H1 (cell line): Measurements from ENCODE around the gene ABI3BP. TPM values are rescaled to one million over a fixed set of nuclear protein-coding genes. Genes with fewer than 3 reads are reported as not detected.

Experiments used
- CTCF ChIA-PET: fragments of 300-600 bp; sonication (Branson Sonifier 250); formaldehyde crosslinking; loops from one replicate; lab custom pipeline; 2021; ENCODE audit not compliant: partially characterized antibody; lab: Charles Lee
- POLR2A ChIA-PET: fragments of 300-600 bp; sonication (Branson Sonifier 250); formaldehyde crosslinking; loops from one replicate; lab custom pipeline; 2021; ENCODE audit warnings: inconsistent platforms; ENCODE audit not compliant: partially characterized antibody; lab: Charles Lee
- DNase-seq, 2 experiments: peaks; one replicate each; pipeline versions ENCODE4 v3.0.0 to v3.0.0-alpha.2; 2010 to 2022; ENCODE audit warnings: low spot score in 2 of 2, low read depth in 1 of 2, mixed read lengths in 1 of 2
- FAIRE-seq: peaks from 2 replicates; lab custom pipeline; 2011; peaks lifted over from hg19 to GRCh38; lab: Jason Lieb, UNC
- H2AFZ ChIP-seq: 2 replicates; pipeline ENCODE4 v1.8.1; 2012; ENCODE audit warnings: low read length, inconsistent platforms
- H2AK5ac ChIP-seq: 2 replicates; pipeline ENCODE4 v1.6.1; 2013; ENCODE audit warnings: low read depth, low read length
- H2BK120ac ChIP-seq: replicated peaks from 2 replicates; pipeline ENCODE3; 2013; ENCODE audit warnings: low read depth, low read length, inconsistent platforms
- H2BK12ac ChIP-seq: 2 replicates; pipeline ENCODE4 v1.6.1; 2013; ENCODE audit warnings: low read depth, low read length
- H2BK15ac ChIP-seq: 2 replicates; pipeline ENCODE4 v1.6.1; 2013; ENCODE audit warnings: low read length
- H2BK20ac ChIP-seq: 2 replicates; pipeline ENCODE4 v1.6.1; 2013; ENCODE audit warnings: low read length
- H2BK5ac ChIP-seq: 2 replicates; pipeline ENCODE4 v1.6.1; 2013; ENCODE audit warnings: low read depth, low read length
- H3K14ac ChIP-seq: 2 replicates; pipeline ENCODE4 v1.6.1; 2013; ENCODE audit warnings: inconsistent platforms; ENCODE audit not compliant: insufficient read length
- H3K18ac ChIP-seq: 2 replicates; pipeline ENCODE4 v1.6.1; 2013; ENCODE audit warnings: low read length; ENCODE audit errors: extremely low read depth
- H3K23ac ChIP-seq: 2 replicates; pipeline ENCODE4 v1.6.1; 2013; ENCODE audit warnings: inconsistent platforms; ENCODE audit not compliant: insufficient read length
- H3K23me2 ChIP-seq: 2 replicates; pipeline ENCODE4 v1.6.1; 2013; ENCODE audit warnings: low read depth, low read length
- H3K27ac ChIP-seq: 2 replicates; pipeline ENCODE4 v1.6.1; 2011; ENCODE audit warnings: low read depth, low read length, inconsistent platforms
- H3K27me3 ChIP-seq, 4 experiments: replicated peaks in 1 of 4; 1 replicate in 1 of 4; 2 replicates in 3 of 4; pipeline versions ENCODE4 v1.6.1 to v1.8.1; 2011 to 2013; ENCODE audit warnings: low read length in 3 of 4, mild to moderate bottlenecking in 3 of 4, inconsistent platforms in 2 of 4, mixed read lengths in 2 of 4, moderate library complexity in 1 of 4; ENCODE audit not compliant: control insufficient read depth in 3 of 4, insufficient read depth in 3 of 4; ENCODE audit errors: extremely low read depth in 1 of 4
- H3K36me3 ChIP-seq, 4 experiments: 2 replicates each; pipeline versions ENCODE4 v1.6.1 to v1.8.1; 2011 to 2013; ENCODE audit warnings: mild to moderate bottlenecking in 4 of 4, low read length in 3 of 4, moderate library complexity in 2 of 4, control low read depth in 1 of 4, inconsistent platforms in 1 of 4; ENCODE audit not compliant: insufficient read depth in 4 of 4, control insufficient read depth in 2 of 4
- H3K4ac ChIP-seq: replicated peaks from 2 replicates; pipeline ENCODE3; 2013; ENCODE audit warnings: low read length, low read depth, mixed read lengths, inconsistent platforms; ENCODE audit not compliant: insufficient read length
- H3K4me1 ChIP-seq, 4 experiments: replicated peaks in 1 of 4; 1 replicate in 1 of 4; 2 replicates in 3 of 4; pipeline versions ENCODE4 v1.6.1 to v1.8.1; 2011 to 2013; ENCODE audit warnings: low read length in 3 of 4, inconsistent platforms in 2 of 4, mixed read lengths in 1 of 4; ENCODE audit not compliant: insufficient read depth in 4 of 4, control insufficient read depth in 3 of 4
- H3K4me2 ChIP-seq, 2 experiments: 2 replicates each; pipeline versions ENCODE4 v1.6.1 to v1.8.1; 2011 to 2013; ENCODE audit warnings: low read depth in 2 of 2, low read length in 2 of 2, control low read depth in 1 of 2, inconsistent platforms in 1 of 2, mild to moderate bottlenecking in 1 of 2; ENCODE audit not compliant: insufficient read depth in 1 of 2
- H3K4me3 ChIP-seq, 4 experiments: fragments of 200-600, 300-600 bp in 1 of 4; sonication (generic), shearing (Covaris generic), sonication (Bioruptor Twin) in 1 of 4; 2 replicates each; pipeline versions ENCODE4 v1.5.1 to v1.8.1; 2011 to 2016; ENCODE audit warnings: low read length in 4 of 4, low read depth in 3 of 4, control low read depth in 2 of 4, inconsistent platforms in 2 of 4, mild to moderate bottlenecking in 2 of 4, mixed read lengths in 1 of 4, moderate library complexity in 1 of 4; ENCODE audit not compliant: insufficient read depth in 2 of 4; ENCODE audit errors: extremely low read depth in 1 of 4
- H3K56ac ChIP-seq: replicated peaks from 2 replicates; pipeline ENCODE3; 2013; ENCODE audit warnings: low read depth, mild to moderate bottlenecking, mixed read lengths, low read length, inconsistent platforms; ENCODE audit not compliant: insufficient read length
- H3K79me1 ChIP-seq: 2 replicates; pipeline ENCODE4 v1.6.1; 2013; ENCODE audit warnings: low read depth, low read length, control low read depth
- H3K79me2 ChIP-seq, 2 experiments: 2 replicates each; pipeline versions ENCODE4 v1.6.1 to v1.8.1; 2012 to 2013; ENCODE audit warnings: low read length in 2 of 2, mild to moderate bottlenecking in 2 of 2, inconsistent platforms in 1 of 2; ENCODE audit not compliant: insufficient read depth in 2 of 2, control insufficient read depth in 1 of 2
- H3K9ac ChIP-seq, 4 experiments: replicated peaks in 1 of 4; 1 replicate in 1 of 4; 2 replicates in 3 of 4; pipeline versions ENCODE4 v1.6.1 to v1.8.1; 2011 to 2013; ENCODE audit warnings: low read depth in 3 of 4, low read length in 3 of 4, control low read depth in 2 of 4, mild to moderate bottlenecking in 2 of 4, moderate library complexity in 2 of 4, inconsistent platforms in 1 of 4; ENCODE audit errors: extremely low read depth in 1 of 4
- H3K9me3 ChIP-seq, 2 experiments: 2 replicates each; pipeline versions ENCODE4 v1.6.1 to v1.8.1; 2012 to 2013; ENCODE audit warnings: mild to moderate bottlenecking in 2 of 2, moderate library complexity in 2 of 2, control low read depth in 1 of 2, inconsistent platforms in 1 of 2, low read depth in 1 of 2, low read length in 1 of 2, mixed read lengths in 1 of 2; ENCODE audit not compliant: insufficient read depth in 2 of 2
- H4K20me1 ChIP-seq, 2 experiments: replicated peaks in 1 of 2; 2 replicates each; pipeline versions ENCODE3 to v1.8.1; 2011 to 2013; ENCODE audit warnings: inconsistent platforms in 2 of 2, low read length in 2 of 2, mild to moderate bottlenecking in 1 of 2; ENCODE audit not compliant: insufficient read depth in 2 of 2, control insufficient read depth in 1 of 2
- H4K5ac ChIP-seq: 2 replicates; pipeline ENCODE4 v1.6.1; 2013; ENCODE audit warnings: low read length, low read depth, mixed read lengths, inconsistent platforms; ENCODE audit not compliant: insufficient read length
- H4K8ac ChIP-seq: 2 replicates; pipeline ENCODE4 v1.8.0; 2013; ENCODE audit warnings: mild to moderate bottlenecking, moderate library complexity, low read length, inconsistent platforms; ENCODE audit not compliant: insufficient read depth; ENCODE audit errors: extremely low read depth
- H4K91ac ChIP-seq: replicated peaks from 2 replicates; pipeline ENCODE3; 2013; ENCODE audit warnings: low read length, mixed read lengths, inconsistent platforms; ENCODE audit not compliant: insufficient read length
- GABPA ChIP-seq: IDR thresholded peaks from 2 replicates; pipeline ENCODE4 v1.6.1; 2011; ENCODE audit warnings: mild to moderate bottlenecking, low read length, moderate library complexity, borderline replicate concordance; ENCODE audit not compliant: insufficient read depth
- NANOG ChIP-seq: IDR thresholded peaks from 2 replicates; pipeline ENCODE4 v1.6.1; 2011; ENCODE audit warnings: low read length, low read depth, mild to moderate bottlenecking, inconsistent platforms; ENCODE audit not compliant: insufficient read depth, poor library complexity, severe bottlenecking
- WGBS, 2 experiments: shearing (Covaris generic) in 1 of 2; methylation state at CpG; one replicate each; pipeline versions ENCODE4 v1.1.6 to v1.1.7; 2013 to 2015; ENCODE audit warnings: low lambda C conversion rate in 2 of 2, mixed read lengths in 2 of 2, inconsistent platforms in 1 of 2, low coverage in 1 of 2, missing lambda C conversion rate in 1 of 2; ENCODE audit not compliant: insufficient replicate concordance in 2 of 2, insufficient coverage in 1 of 2, insufficient read length in 1 of 2; ENCODE audit errors: extremely low coverage in 1 of 2, missing lambda C conversion rate in 1 of 2; 5-methylcytosine and 5-hydroxymethylcytosine counted together
- polyA plus RNA-seq, 7 experiments: library from polyadenylated mRNA; depleted of rRNA in 3 of 7; stranded (reverse) in 5 of 7; unstranded in 2 of 7; fragments of >200 nt in 5 of 7; fragments of 200-250 nt in 2 of 7; gene quantifications; 1 replicate in 5 of 7; 2 replicates in 1 of 7; 4 replicates in 1 of 7; pipeline versions ENCODE4 v1.2.1 to v1.2.3, GENCODE V29; 2011 to 2013; ENCODE audit warnings: missing spikeins in 2 of 7, mixed read lengths in 2 of 7
- total RNA-seq: library from RNA; stranded (reverse); fragmentation: NEBNext Ultra II Directional; extraction: Animal tissue kit (Norgen Biotek cat#: 25700); gene quantifications from 2 replicates; pipeline ENCODE4 v1.2.1, GENCODE V29; 2021

The ABI3BP gene
- total and polyA plus RNA-seq, 2 of the 8 experiments (the other 6 are each of a cell fraction or from before 2014, with no cell fraction given), result 0.08 to 0.32 TPM

GRCh38 chr3:100720426-100720825 is 272.8 kb downstream of the ABI3BP start:
- H3K36me3 ChIP-seq, result peaks cover 0 to 42% (median 6%) of the 10 kb centered on the region in 4 experiments; a peak in 4 of 8 replicates
- H3K79me1 ChIP-seq, result peaks cover 2% of the 10 kb centered on the region; the same call in 1 of the 2 replicates
- POLR2A ChIA-PET, result interaction anchor here (0.9 kb wide), 1 partner anchor 9 kb away, joined by 4 read pairs; no protein-coding TSS in a partner anchor
- 77% methylated on average over 5 of the region's 5 CpGs; no CpG with 5 or more reads in 1 of the 2 experiments for WGBS, 2 experiments
- no peak overlapping the region for H3K23ac ChIP-seq
- H3K9ac ChIP-seq, result no peak overlapping the region
- no peak overlapping the region for H2BK15ac ChIP-seq
- DNase-seq (peak in 1 of 2 experiments; percentile 62), FAIRE-seq (peak; percentile 42)
- CTCF ChIA-PET, result no interaction called here
- H3K4me3 ChIP-seq, result no peak overlapping the region
- no peaks in the 10 kb centered on the region for H3K4me1 ChIP-seq
- H2BK20ac ChIP-seq, result no peak overlapping the region
- no peak overlapping the region for H3K56ac ChIP-seq
- TF ChIP-seq NANOG (peak; percentile 62), GABPA (no peak)
- H4K8ac ChIP-seq, result no peak overlapping the region
- H3K27me3 ChIP-seq, result no peaks in the 10 kb centered on the region
- peaks cover 2 to 5% of the 10 kb centered on the region in 2 experiments for H4K20me1 ChIP-seq
- no peak overlapping the region for H3K18ac ChIP-seq
- no peak overlapping the region for H2AK5ac ChIP-seq
- no peak overlapping the region for H3K4ac ChIP-seq
- no peak overlapping the region for H4K91ac ChIP-seq
- no peaks in the 10 kb centered on the region for H3K23me2 ChIP-seq
- H2BK5ac ChIP-seq, result no peak overlapping the region
- no peak overlapping the region for H2BK120ac ChIP-seq
- H3K79me2 ChIP-seq, result peaks cover under 1 to 77% of the 10 kb centered on the region in 2 experiments; a peak in 3 of 4 replicates
- H2BK12ac ChIP-seq, result no peak overlapping the region
- H4K5ac ChIP-seq, result no peak overlapping the region
- no peak overlapping the region for H3K14ac ChIP-seq
- H3K4me2 ChIP-seq, result no peak overlapping the region; a peak in 1 of 4 replicates
- H2AFZ ChIP-seq, result no peak overlapping the region
- H3K9me3 ChIP-seq, result no peaks in the 10 kb centered on the region
- H3K27ac ChIP-seq, result no peak overlapping the region
